H1 (cell line): Measurements from ENCODE around the gene RNF5. TPM values are rescaled to one million over a fixed set of nuclear protein-coding genes. Genes with fewer than 3 reads are reported as not detected.

Experiments used
- HDAC6 ChIP-seq: IDR thresholded peaks from one replicate; pipeline ENCODE4 v1.7.1; 2012; ENCODE audit warnings: low read depth, mild to moderate bottlenecking, inconsistent platforms, low read length, moderate library complexity
- YY1 ChIP-seq: IDR thresholded peaks from 2 replicates; pipeline ENCODE4 v1.6.1; 2011; ENCODE audit warnings: low read depth, mild to moderate bottlenecking, low read length
- polyA plus RNA-seq, 7 experiments: library from polyadenylated mRNA; depleted of rRNA in 3 of 7; stranded (reverse) in 5 of 7; unstranded in 2 of 7; fragments of >200 nt in 5 of 7; fragments of 200-250 nt in 2 of 7; gene quantifications; 1 replicate in 5 of 7; 2 replicates in 1 of 7; 4 replicates in 1 of 7; pipeline versions ENCODE4 v1.2.1 to v1.2.3, GENCODE V29; 2011 to 2013; ENCODE audit warnings: missing spikeins in 2 of 7, mixed read lengths in 2 of 7
- total RNA-seq: library from RNA; stranded (reverse); fragmentation: NEBNext Ultra II Directional; extraction: Animal tissue kit (Norgen Biotek cat#: 25700); gene quantifications from 2 replicates; pipeline ENCODE4 v1.2.1, GENCODE V29; 2021

Gene RNF5
- total and polyA plus RNA-seq, 2 of the 8 experiments (the other 6 are each of a cell fraction or from before 2014, with no cell fraction given): 90.0 to 158 TPM

- TF ChIP-seq YY1 (no peak), HDAC6 (no peak)
These were observed 31.9 kb upstream of the RNF5 start (continued) for GRCh38 chr6:32146287-32146686.
